H9 (cell line): ENCODE results near the gene OR2L3. TPM values are rescaled to one million over a fixed set of nuclear protein-coding genes. Genes with fewer than 3 reads are reported as not detected.

Experiments used
- DNase-seq: peaks from one replicate; pipeline ENCODE4 v3.0.0-alpha.2; 2017
- H2AFZ ChIP-seq: one replicate; pipeline ENCODE4 v1.6.1; 2013; ENCODE audit warnings: mild to moderate bottlenecking, low read length, control low read depth, moderate library complexity
- H2AK5ac ChIP-seq: 2 replicates; pipeline ENCODE4 v1.6.1; 2013; ENCODE audit warnings: low read length, control low read depth, mixed read lengths; ENCODE audit not compliant: insufficient read length
- H2BK120ac ChIP-seq: one replicate; pipeline ENCODE4 v1.6.1; 2013; ENCODE audit warnings: low read depth, mild to moderate bottlenecking, low read length, control low read depth, inconsistent platforms; ENCODE audit not compliant: poor library complexity, severe bottlenecking
- H2BK12ac ChIP-seq: 2 replicates; pipeline ENCODE4 v1.6.1; 2013; ENCODE audit warnings: low read length, control low read depth, mixed read lengths, low read depth; ENCODE audit not compliant: insufficient read length
- H2BK15ac ChIP-seq: 2 replicates; pipeline ENCODE4 v1.6.1; 2013; ENCODE audit warnings: low read depth, low read length, control low read depth
- H2BK20ac ChIP-seq: one replicate; pipeline ENCODE4 v1.6.1; 2013; ENCODE audit warnings: low read depth, mild to moderate bottlenecking, low read length, control low read depth, inconsistent platforms; ENCODE audit not compliant: poor library complexity, severe bottlenecking
- H2BK5ac ChIP-seq: 2 replicates; pipeline ENCODE4 v1.6.1; 2013; ENCODE audit warnings: low read length, control low read depth, mixed read lengths; ENCODE audit not compliant: insufficient read length
- H3K14ac ChIP-seq: 2 replicates; pipeline ENCODE4 v1.6.1; 2013; ENCODE audit warnings: low read length, control low read depth; ENCODE audit not compliant: insufficient read depth
- H3K18ac ChIP-seq: 2 replicates; pipeline ENCODE4 v1.6.1; 2013; ENCODE audit warnings: low read depth, mild to moderate bottlenecking, mixed read lengths, low read length, control low read depth; ENCODE audit not compliant: insufficient read length
- H3K23ac ChIP-seq: 2 replicates; pipeline ENCODE4 v1.6.1; 2013; ENCODE audit warnings: low read length, control low read depth, mixed read lengths, low read depth; ENCODE audit not compliant: insufficient read length
- H3K23me2 ChIP-seq: 2 replicates; pipeline ENCODE4 v1.6.1; 2013; ENCODE audit warnings: low read depth, mild to moderate bottlenecking, mixed read lengths, low read length, control low read depth; ENCODE audit not compliant: insufficient read length, poor library complexity, severe bottlenecking
- H3K27ac ChIP-seq: 2 replicates; pipeline ENCODE4 v1.5.1; 2013; ENCODE audit warnings: low read length, control low read depth, mixed read lengths, low read depth; ENCODE audit not compliant: insufficient read length
- H3K27me3 ChIP-seq: 2 replicates; pipeline ENCODE4 v1.6.1; 2013; ENCODE audit warnings: low read length, control low read depth, inconsistent platforms; ENCODE audit not compliant: insufficient read depth
- H3K4ac ChIP-seq: 2 replicates; pipeline ENCODE4 v1.6.1; 2013; ENCODE audit warnings: low read depth, mild to moderate bottlenecking, control low read depth, inconsistent platforms, low read length, moderate library complexity
- H3K4me1 ChIP-seq: 2 replicates; pipeline ENCODE4 v1.6.1; 2013; ENCODE audit warnings: low read length, control low read depth, inconsistent platforms; ENCODE audit not compliant: insufficient read depth
- H3K4me2 ChIP-seq: 2 replicates; pipeline ENCODE4 v1.6.1; 2013; ENCODE audit warnings: low read length, control low read depth, mixed read lengths; ENCODE audit not compliant: insufficient read length, insufficient read depth
- H3K56ac ChIP-seq: 2 replicates; pipeline ENCODE4 v1.6.1; 2013; ENCODE audit warnings: low read depth, mild to moderate bottlenecking, mixed read lengths, low read length, control low read depth; ENCODE audit not compliant: insufficient read length
- H3K79me1 ChIP-seq: 2 replicates; pipeline ENCODE4 v1.6.1; 2013; ENCODE audit warnings: low read depth, mild to moderate bottlenecking, moderate library complexity, low read length, control low read depth, inconsistent platforms; ENCODE audit not compliant: insufficient read depth, poor library complexity, severe bottlenecking
- H3K79me2 ChIP-seq: 2 replicates; pipeline ENCODE4 v1.6.1; 2013; ENCODE audit warnings: low read length, control low read depth, inconsistent platforms; ENCODE audit not compliant: insufficient read depth
- H3K9ac ChIP-seq: 2 replicates; pipeline ENCODE4 v1.6.1; 2013; ENCODE audit warnings: low read length, control low read depth, mixed read lengths; ENCODE audit not compliant: insufficient read length; ENCODE audit errors: extremely low read depth
- H3K9me3 ChIP-seq: one replicate; pipeline ENCODE4 v1.6.1; 2013; ENCODE audit warnings: low read depth, low read length, inconsistent platforms; ENCODE audit not compliant: control insufficient read depth
- H3T11ph ChIP-seq: one replicate; pipeline ENCODE4 v1.6.1; 2013; ENCODE audit warnings: mild to moderate bottlenecking, low read length, control low read depth, inconsistent platforms
- H4K20me1 ChIP-seq: one replicate; pipeline ENCODE4 v1.6.1; 2013; ENCODE audit not compliant: control insufficient read depth, insufficient read length, insufficient read depth
- H4K5ac ChIP-seq: 2 replicates; pipeline ENCODE4 v1.6.1; 2013; ENCODE audit warnings: low read depth, mild to moderate bottlenecking, mixed read lengths, low read length, control low read depth; ENCODE audit not compliant: insufficient read length
- H4K8ac ChIP-seq: replicated peaks from 2 replicates; pipeline ENCODE4 v1.6.1; 2013; ENCODE audit warnings: low read length, control low read depth, mixed read lengths, low read depth; ENCODE audit not compliant: insufficient read length
- H4K91ac ChIP-seq: 2 replicates; pipeline ENCODE4 v1.6.1; 2013; ENCODE audit warnings: low read depth, mild to moderate bottlenecking, moderate library complexity, mixed read lengths, low read length, control low read depth; ENCODE audit not compliant: insufficient read length
- H3K27ac Mint-ChIP-seq, 3 experiments: 2 replicates in 2 of 3; 3 replicates in 1 of 3; pipeline ENCODE4 v1.8.0; 2020 to 2021; ENCODE audit warnings: mixed read lengths in 3 of 3, mild to moderate bottlenecking in 1 of 3, moderate library complexity in 1 of 3
- H3K27me3 Mint-ChIP-seq: 2 replicates; pipeline ENCODE4 v1.8.0; 2021; ENCODE audit warnings: low read depth, mild to moderate bottlenecking, moderate library complexity, mixed read lengths
- H3K36me3 Mint-ChIP-seq, 3 experiments: 2 replicates in 2 of 3; 3 replicates in 1 of 3; pipeline ENCODE4 v1.8.0; 2020 to 2021; ENCODE audit warnings: low read depth in 3 of 3, mixed read lengths in 3 of 3; ENCODE audit not compliant: insufficient read depth in 1 of 3
- H3K4me1 Mint-ChIP-seq, 2 experiments: 2 replicates each; pipeline ENCODE4 v1.8.0; 2020; ENCODE audit warnings: mixed read lengths in 2 of 2
- H3K4me3 Mint-ChIP-seq, 2 experiments: 2 replicates in 1 of 2; 3 replicates in 1 of 2; pipeline ENCODE4 v1.8.0; 2020 to 2021; ENCODE audit warnings: mild to moderate bottlenecking in 2 of 2, mixed read lengths in 2 of 2, moderate library complexity in 1 of 2
- H3K9me3 Mint-ChIP-seq, 2 experiments: 2 replicates in 1 of 2; 3 replicates in 1 of 2; pipeline ENCODE4 v1.8.0; 2020; ENCODE audit warnings: mild to moderate bottlenecking in 2 of 2, mixed read lengths in 2 of 2, moderate library complexity in 1 of 2
- WGBS: extraction: QIAGEN DNeasy Blood & Tissue Kit; methylation state at CpG from one replicate; pipeline ENCODE4 v1.1.7; 2013; ENCODE audit warnings: missing lambda C conversion rate, low lambda C conversion rate, mixed read lengths; ENCODE audit not compliant: insufficient read length; ENCODE audit errors: extremely low coverage; 5-methylcytosine and 5-hydroxymethylcytosine counted together
- total RNA-seq: library from RNA; stranded (reverse); gene quantifications from 2 replicates; pipeline ENCODE4 v1.2.1, GENCODE V29; 2021
- TF ChIP-seq, protein P1 (sequence below): fragments of 200-600 bp; sonication (generic); conservative IDR thresholded peaks from 3 replicates; pipeline ENCODE4 v1.8.0; 2021; ENCODE audit warnings: antibody characterized with exemption, mild to moderate bottlenecking

OR2L3 gene
- total RNA-seq, 1 experiment from 2014 or later, result not detected

DNA sequence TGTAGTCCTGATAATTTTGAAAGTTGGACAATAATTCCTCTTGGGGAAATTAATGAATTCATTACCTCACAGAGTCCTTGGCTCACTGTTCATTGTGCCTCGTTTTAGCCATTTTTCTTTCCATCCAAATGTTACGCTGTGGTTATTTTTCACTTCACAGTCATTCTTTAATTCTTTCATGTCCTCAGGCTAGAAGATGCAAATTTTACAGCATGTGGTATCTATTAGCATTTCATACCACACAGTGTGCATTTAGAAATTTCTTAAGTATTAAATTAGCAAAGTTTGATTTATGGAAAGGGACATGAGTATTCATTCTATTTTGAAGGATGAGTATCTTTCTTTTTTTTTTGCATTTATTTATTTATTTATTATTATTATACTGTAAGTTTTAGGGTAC lies 18.4 kb downstream of the OR2L3 start:
- Histone ChIP-seq H3K56ac (no peak overlapping the region), H3K23ac (no peak overlapping the region), H4K20me1 (no peaks in the 10 kb centered on the region), H3K27me3 (no peaks in the 10 kb centered on the region), H4K8ac (no peak overlapping the region), H3K4me2 (no peak overlapping the region), H2BK120ac (no peak overlapping the region), H4K91ac (no peak overlapping the region), H2BK12ac (no peak overlapping the region), H3K4ac (no peak overlapping the region), H4K5ac (no peak overlapping the region), H3K9ac (no peak overlapping the region), H2AK5ac (no peak overlapping the region), H2BK15ac (no peak overlapping the region), H3T11ph (no peak overlapping the region), H2AFZ (no peak overlapping the region), H3K4me1 (no peaks in the 10 kb centered on the region), H2BK5ac (no peak overlapping the region), H3K79me2 (no peaks in the 10 kb centered on the region), H3K18ac (no peak overlapping the region), H3K9me3 (peaks cover 32% of the 10 kb centered on the region), H3K27ac (no peak overlapping the region), H2BK20ac (no peak overlapping the region), H3K23me2 (no peaks in the 10 kb centered on the region), H3K79me1 (no peaks in the 10 kb centered on the region), H3K14ac (no peak overlapping the region)
- WGBS, result no CpG with 5 or more reads among the region's 2 CpGs
- no peaks in the 10 kb centered on the region for H3K4me1 Mint-ChIP-seq
- DNase-seq, result no peak
- H3K9me3 Mint-ChIP-seq, result peaks cover 76 to 86% of the 10 kb centered on the region in 2 experiments
- peaks cover 0 to 13% (median 0%) of the 10 kb centered on the region in 3 experiments; a peak in 2 of 7 replicates for H3K36me3 Mint-ChIP-seq
- no peak overlapping the region for H3K27ac Mint-ChIP-seq
- TF ChIP-seq, protein P1, sequence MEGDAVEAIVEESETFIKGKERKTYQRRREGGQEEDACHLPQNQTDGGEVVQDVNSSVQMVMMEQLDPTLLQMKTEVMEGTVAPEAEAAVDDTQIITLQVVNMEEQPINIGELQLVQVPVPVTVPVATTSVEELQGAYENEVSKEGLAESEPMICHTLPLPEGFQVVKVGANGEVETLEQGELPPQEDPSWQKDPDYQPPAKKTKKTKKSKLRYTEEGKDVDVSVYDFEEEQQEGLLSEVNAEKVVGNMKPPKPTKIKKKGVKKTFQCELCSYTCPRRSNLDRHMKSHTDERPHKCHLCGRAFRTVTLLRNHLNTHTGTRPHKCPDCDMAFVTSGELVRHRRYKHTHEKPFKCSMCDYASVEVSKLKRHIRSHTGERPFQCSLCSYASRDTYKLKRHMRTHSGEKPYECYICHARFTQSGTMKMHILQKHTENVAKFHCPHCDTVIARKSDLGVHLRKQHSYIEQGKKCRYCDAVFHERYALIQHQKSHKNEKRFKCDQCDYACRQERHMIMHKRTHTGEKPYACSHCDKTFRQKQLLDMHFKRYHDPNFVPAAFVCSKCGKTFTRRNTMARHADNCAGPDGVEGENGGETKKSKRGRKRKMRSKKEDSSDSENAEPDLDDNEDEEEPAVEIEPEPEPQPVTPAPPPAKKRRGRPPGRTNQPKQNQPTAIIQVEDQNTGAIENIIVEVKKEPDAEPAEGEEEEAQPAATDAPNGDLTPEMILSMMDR, result no peak
- no peaks in the 10 kb centered on the region; the same call in none of the 2 replicates for H3K27me3 Mint-ChIP-seq
- no peak overlapping the region for H3K4me3 Mint-ChIP-seq
